DMS53 treated with DMSO at 0.1 percent for 48 hours (cell line): ENCODE results near the gene EIF5A.

Experiments
- DNase-seq: peaks from one replicate; lab custom pipeline; 2025; ENCODE audit not compliant: unreplicated experiment; lab: John Stamatoyannopoulos, UW

EIF5A gene

GRCh38 chr17:7312432-7313087 is 5.1 kb downstream of the EIF5A start:
- DNase-seq: no peak

GRCh38 chr17:7313088-7313889 is 5.9 kb downstream of the EIF5A start:
- no peak for DNase-seq

- DNase-seq: no peak
These were observed 6.7 kb downstream of the EIF5A start for GRCh38 chr17:7313890-7314718.

GRCh38 chr17:7314719-7315569 is 7.5 kb downstream of the EIF5A start, which contains the start of gene GPS2:
GPS2 (minus strand) TSS chr17:7315360; CDS start chr17:7315052, 308 bp downstream.
- DNase-seq: peak; percentile 84

- peak; percentile 29 for DNase-seq
These were observed 8.3 kb downstream of the EIF5A start for GRCh38 chr17:7315570-7316235.

- DNase-seq: no peak
These were observed 9.9 kb downstream of the EIF5A start for GRCh38 chr17:7317161-7317803.

GRCh38 chr17:7318121-7318860 is 10.9 kb downstream of the EIF5A start:
- DNase-seq: no peak

- DNase-seq: no peak
These were observed 14.0 kb downstream of the EIF5A start for GRCh38 chr17:7321466-7321865.

GRCh38 chr17:7322520-7323194 is 15.2 kb downstream of the EIF5A start:
- DNase-seq: no peak

- DNase-seq: no peak
These were observed 16.5 kb downstream of the EIF5A start for GRCh38 chr17:7323731-7324437.

GRCh38 chr17:7324438-7324779 is 17.0 kb downstream of the EIF5A start:
- DNase-seq: no peak

GRCh38 chr17:7325031-7325528 is 17.7 kb downstream of the EIF5A start:
- DNase-seq: no peak

- no peak for DNase-seq
These were observed 18.8 kb downstream of the EIF5A start for GRCh38 chr17:7326186-7326585.

GRCh38 chr17:7327056-7327455 is 19.6 kb downstream of the EIF5A start:
- DNase-seq: no peak

GRCh38 chr17:7327501-7327900 is 20.1 kb downstream of the EIF5A start:
- no peak for DNase-seq

- DNase-seq: no peak
These were observed 20.6 kb downstream of the EIF5A start for GRCh38 chr17:7328009-7328408.

GRCh38 chr17:7328840-7329373 is 21.5 kb downstream of the EIF5A start, which contains the start of gene NEURL4:
NEURL4 (minus strand) TSS chr17:7329335; CDS start chr17:7329312, 23 bp downstream.
- DNase-seq: peak; percentile 63
